Trophoblast cell (in vitro differentiated cells and primary cell): ENCODE data around the gene FYN.

Experiments
- DNase-seq, 2 donors: peaks; one replicate each; pipeline ENCODE4 v3.0.0-alpha.2; 2016
- H2AFZ ChIP-seq: 2 replicates; pipeline ENCODE4 v1.6.1; 2013; ENCODE audit warnings: low read length, moderate library complexity, mild to moderate bottlenecking; ENCODE audit not compliant: insufficient read depth, poor library complexity
- H2AK5ac ChIP-seq: 2 replicates; pipeline ENCODE4 v1.6.1; 2013; ENCODE audit warnings: mild to moderate bottlenecking, low read length
- H2BK120ac ChIP-seq: 2 replicates; pipeline ENCODE4 v1.6.1; 2013; ENCODE audit warnings: low read length, mild to moderate bottlenecking, moderate library complexity; ENCODE audit not compliant: insufficient read depth, poor library complexity
- H2BK12ac ChIP-seq: 2 replicates; pipeline ENCODE4 v1.6.1; 2013; ENCODE audit warnings: mild to moderate bottlenecking, low read length, moderate library complexity
- H2BK5ac ChIP-seq: 2 replicates; pipeline ENCODE4 v1.6.1; 2013; ENCODE audit warnings: low read length, low read depth, moderate library complexity, mild to moderate bottlenecking; ENCODE audit not compliant: poor library complexity
- H3K14ac ChIP-seq: 2 replicates; pipeline ENCODE4 v1.6.1; 2013; ENCODE audit warnings: mild to moderate bottlenecking, low read length
- H3K18ac ChIP-seq: 2 replicates; pipeline ENCODE4 v1.6.1; 2013; ENCODE audit warnings: mild to moderate bottlenecking, low read length
- H3K23ac ChIP-seq: 2 replicates; pipeline ENCODE4 v1.6.1; 2013; ENCODE audit warnings: low read length
- H3K27ac ChIP-seq: 2 replicates; pipeline ENCODE4 v1.5.1; 2013; ENCODE audit warnings: low read depth, mild to moderate bottlenecking, inconsistent platforms, low read length, moderate library complexity
- H3K27me3 ChIP-seq: 2 replicates; pipeline ENCODE4 v1.6.1; 2013; ENCODE audit warnings: inconsistent platforms, mild to moderate bottlenecking, low read length, moderate library complexity; ENCODE audit not compliant: insufficient read depth
- H3K36me3 ChIP-seq, 2 experiments: 1 replicate in 1 of 2; 2 replicates in 1 of 2; pipeline ENCODE4 v1.6.1; 2013; ENCODE audit warnings: low read length in 2 of 2, mild to moderate bottlenecking in 2 of 2, moderate library complexity in 1 of 2; ENCODE audit not compliant: insufficient read depth in 2 of 2, control insufficient read depth in 1 of 2
- H3K4ac ChIP-seq: 2 replicates; pipeline ENCODE4 v1.6.1; 2013; ENCODE audit warnings: low read depth, mild to moderate bottlenecking, low read length, moderate library complexity
- H3K4me1 ChIP-seq, 2 experiments: 1 replicate in 1 of 2; 2 replicates in 1 of 2; pipeline ENCODE4 v1.6.1; 2013; ENCODE audit warnings: low read length in 2 of 2, mild to moderate bottlenecking in 2 of 2, moderate library complexity in 1 of 2; ENCODE audit not compliant: insufficient read depth in 2 of 2, control insufficient read depth in 1 of 2
- H3K4me2 ChIP-seq: 2 replicates; pipeline ENCODE4 v1.6.1; 2013; ENCODE audit warnings: inconsistent platforms, mild to moderate bottlenecking, low read length, moderate library complexity
- H3K4me3 ChIP-seq: 2 replicates; pipeline ENCODE4 v1.5.1; 2013; ENCODE audit warnings: mild to moderate bottlenecking, low read depth, low read length, inconsistent platforms
- H3K79me1 ChIP-seq: one replicate; pipeline ENCODE4 v1.6.1; 2013; ENCODE audit warnings: low read length
- H3K79me2 ChIP-seq: 2 replicates; pipeline ENCODE4 v1.6.1; 2013; ENCODE audit warnings: low read length, mild to moderate bottlenecking; ENCODE audit not compliant: control insufficient read depth, insufficient read depth, poor library complexity
- H3K9ac ChIP-seq: 2 replicates; pipeline ENCODE4 v1.6.1; 2013; ENCODE audit warnings: mild to moderate bottlenecking, low read length
- H3K9me3 ChIP-seq: 2 replicates; pipeline ENCODE4 v1.6.1; 2013; ENCODE audit warnings: low read depth, mild to moderate bottlenecking, control low read depth, inconsistent platforms, low read length; ENCODE audit not compliant: insufficient read depth
- H4K12ac ChIP-seq: 2 replicates; pipeline ENCODE4 v1.6.1; 2013; ENCODE audit warnings: low read depth, mild to moderate bottlenecking, low read length, moderate library complexity
- H4K8ac ChIP-seq: 2 replicates; pipeline ENCODE4 v1.6.1; 2013; ENCODE audit warnings: low read depth, mild to moderate bottlenecking, low read length, moderate library complexity
- H4K91ac ChIP-seq: one replicate; pipeline ENCODE4 v1.6.1; 2013; ENCODE audit warnings: low read depth, mild to moderate bottlenecking, low read length, moderate library complexity
- WGBS: extraction: QIAGEN DNeasy Blood & Tissue Kit; methylation state at CpG from one replicate; pipeline ENCODE4 v1.1.7; 2013; ENCODE audit warnings: missing lambda C conversion rate; ENCODE audit not compliant: insufficient read length, insufficient coverage; ENCODE audit errors: extremely low coverage; 5-methylcytosine and 5-hydroxymethylcytosine counted together

Gene FYN

DNA sequence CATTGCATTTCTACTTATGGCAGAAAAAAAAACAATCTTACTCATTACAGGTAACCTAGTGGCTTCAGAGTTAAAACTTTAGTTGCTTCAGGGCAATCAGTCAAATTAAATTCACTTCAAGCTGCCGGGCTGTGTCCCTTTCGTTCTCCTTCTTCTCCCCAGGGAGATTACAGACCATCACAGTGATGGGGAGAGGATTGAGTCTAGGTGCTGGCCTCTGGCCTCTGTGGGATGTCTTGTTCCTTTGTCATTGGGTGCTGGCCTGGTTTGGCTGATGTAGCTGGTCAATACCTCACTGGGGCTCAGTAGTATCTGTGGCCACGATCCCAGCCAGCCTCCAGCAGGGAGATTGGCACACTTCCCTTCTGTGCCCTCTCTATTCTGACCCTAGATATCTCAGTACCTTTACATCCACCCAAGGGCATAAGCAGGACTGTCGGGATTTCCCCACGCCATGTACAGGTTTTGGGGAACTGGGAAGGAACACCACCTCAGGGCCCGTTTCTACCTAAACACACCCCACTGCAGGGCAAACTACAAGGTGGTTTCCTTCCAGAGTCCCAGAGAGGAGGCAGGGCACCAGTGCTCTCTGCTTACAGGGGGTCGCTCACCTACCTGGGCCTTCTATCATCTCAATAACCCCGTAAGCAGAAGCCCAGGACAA, 15.4 kb downstream of the FYN start:
- Histone ChIP-seq H2AFZ (no peak overlapping the region), H3K4me2 (no peak overlapping the region), H3K27me3 (no peaks in the 10 kb centered on the region), H3K4me1 (peaks cover 0 to 4% of the 10 kb centered on the region in 2 experiments), H2BK5ac (no peak overlapping the region), H4K8ac (no peak overlapping the region), H3K4ac (no peak overlapping the region), H2AK5ac (no peak overlapping the region), H3K23ac (peak overlapping the region; percentile 71), H4K12ac (no peak overlapping the region), H3K36me3 (no peaks in the 10 kb centered on the region), H2BK120ac (no peak overlapping the region), H3K14ac (no peak overlapping the region), H3K9ac (peak overlapping the region; percentile 42), H2BK12ac (no peak overlapping the region), H3K4me3 (no peak overlapping the region), H3K18ac (peak overlapping the region; percentile 3), H3K9me3 (no peaks in the 10 kb centered on the region), H3K27ac (no peak overlapping the region), H3K79me2 (no peaks in the 10 kb centered on the region), H4K91ac (no peak overlapping the region), H3K79me1 (no peaks in the 10 kb centered on the region)
- WGBS: no CpG with 5 or more reads among the region's 8 CpGs
- DNase-seq: no peak

DNA sequence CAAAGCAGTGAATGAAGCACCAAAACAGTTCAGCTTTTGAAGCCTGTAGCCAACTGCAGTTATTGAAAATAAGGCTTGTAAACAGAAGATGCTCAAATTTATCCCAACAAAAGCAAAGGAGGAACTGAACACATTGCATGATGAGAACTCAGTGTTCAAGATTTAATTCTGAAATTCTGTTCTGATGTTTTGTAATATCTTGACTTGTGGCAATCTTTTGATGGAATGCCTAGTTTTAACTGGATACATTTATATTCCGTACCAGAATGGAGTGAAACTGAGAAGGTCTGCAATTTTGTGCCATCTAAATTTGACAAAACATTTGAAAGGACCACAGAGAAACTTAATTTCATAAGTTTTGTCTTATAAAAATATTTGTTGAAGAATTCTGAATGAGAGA, 17.5 kb downstream of the FYN start:
- H3K4me3 ChIP-seq: no peak overlapping the region
- no peak overlapping the region for H2AK5ac ChIP-seq
- H2BK5ac ChIP-seq: no peak overlapping the region
- H3K79me2 ChIP-seq: no peaks in the 10 kb centered on the region
- no peak overlapping the region for H4K91ac ChIP-seq
- H4K12ac ChIP-seq: no peak overlapping the region
- no peaks in the 10 kb centered on the region for H3K27me3 ChIP-seq
- no peak overlapping the region for H3K23ac ChIP-seq
- no peaks in the 10 kb centered on the region for H3K9me3 ChIP-seq
- H3K9ac ChIP-seq: no peak overlapping the region
- no peak for DNase-seq
- no peak overlapping the region for H2BK12ac ChIP-seq
- peaks cover 0 to 7% of the 10 kb centered on the region in 2 experiments for H3K4me1 ChIP-seq
- H2AFZ ChIP-seq: no peak overlapping the region
- no peak overlapping the region for H3K4ac ChIP-seq
- H3K27ac ChIP-seq: no peak overlapping the region
- no peak overlapping the region for H3K4me2 ChIP-seq
- no CpG with 5 or more reads among the region's 1 CpG for WGBS
- no peaks in the 10 kb centered on the region for H3K79me1 ChIP-seq
- H3K14ac ChIP-seq: no peak overlapping the region
- H3K18ac ChIP-seq: no peak overlapping the region
- H2BK120ac ChIP-seq: no peak overlapping the region
- H3K36me3 ChIP-seq: no peaks in the 10 kb centered on the region
- no peak overlapping the region for H4K8ac ChIP-seq

DNA sequence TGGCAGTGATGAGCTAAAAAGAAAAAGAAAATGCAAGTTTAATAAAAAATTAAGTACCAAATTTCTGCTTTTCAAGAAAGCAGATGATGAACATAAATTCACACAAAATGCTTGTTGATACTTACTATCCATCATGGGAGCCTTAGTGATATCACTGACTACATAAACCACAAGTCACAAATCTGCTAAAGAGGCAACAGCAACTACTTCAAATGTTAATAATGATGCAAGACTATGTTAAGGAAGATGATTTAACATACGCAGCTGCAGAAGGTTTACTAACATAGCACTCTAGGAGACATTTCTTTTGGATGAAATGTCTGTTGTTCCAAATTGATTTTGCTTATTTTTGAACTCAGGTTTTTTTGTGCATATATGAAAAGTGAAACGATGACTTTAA, 18.6 kb downstream of the FYN start:
- Histone ChIP-seq H2BK120ac (no peak overlapping the region), H3K4me3 (no peak overlapping the region), H3K4me2 (no peak overlapping the region), H3K79me2 (no peaks in the 10 kb centered on the region), H2BK12ac (no peak overlapping the region), H3K14ac (no peak overlapping the region), H3K18ac (no peak overlapping the region), H3K36me3 (no peaks in the 10 kb centered on the region), H3K23ac (no peak overlapping the region), H3K4me1 (peaks cover 0 to 7% of the 10 kb centered on the region in 2 experiments), H3K27ac (no peak overlapping the region), H3K4ac (no peak overlapping the region), H2AFZ (no peak overlapping the region), H3K27me3 (no peaks in the 10 kb centered on the region), H4K8ac (no peak overlapping the region), H2BK5ac (no peak overlapping the region), H3K79me1 (no peaks in the 10 kb centered on the region), H3K9me3 (no peaks in the 10 kb centered on the region), H3K9ac (no peak overlapping the region), H4K91ac (no peak overlapping the region), H4K12ac (no peak overlapping the region), H2AK5ac (no peak overlapping the region)
- no peak for DNase-seq
- no CpG with 5 or more reads among the region's 2 CpGs for WGBS

DNA sequence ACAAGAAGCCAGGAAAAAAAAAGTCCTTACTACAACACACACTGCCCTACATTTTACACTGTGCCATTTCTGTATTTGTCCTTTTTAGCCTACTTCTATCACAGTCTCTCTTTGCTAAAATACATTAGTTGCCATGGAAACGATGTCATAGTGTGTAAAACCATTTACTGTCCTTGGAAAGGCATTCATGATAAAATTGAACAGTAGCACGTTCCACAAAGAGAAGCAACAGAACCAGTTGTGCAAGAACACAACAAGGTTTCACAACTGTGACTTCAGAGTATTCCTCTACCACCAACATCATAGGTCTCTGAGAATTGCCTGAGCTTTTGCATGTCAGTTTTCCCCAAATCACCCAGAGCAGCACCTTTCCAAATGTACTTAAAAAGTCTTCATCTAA, 20.5 kb downstream of the FYN start:
- Histone ChIP-seq H3K79me2 (no peaks in the 10 kb centered on the region), H2BK12ac (no peak overlapping the region), H4K8ac (no peak overlapping the region), H3K18ac (no peak overlapping the region), H3K4me3 (no peak overlapping the region), H2BK120ac (no peak overlapping the region), H3K9me3 (no peaks in the 10 kb centered on the region), H4K91ac (no peak overlapping the region), H3K4me2 (no peak overlapping the region), H3K23ac (no peak overlapping the region), H3K9ac (no peak overlapping the region), H3K14ac (no peak overlapping the region), H4K12ac (no peak overlapping the region), H3K4ac (no peak overlapping the region), H2AK5ac (no peak overlapping the region), H3K4me1 (peaks cover 0 to 7% of the 10 kb centered on the region in 2 experiments), H3K27ac (no peak overlapping the region), H2BK5ac (no peak overlapping the region), H3K79me1 (no peaks in the 10 kb centered on the region), H3K27me3 (no peaks in the 10 kb centered on the region), H3K36me3 (no peaks in the 10 kb centered on the region), H2AFZ (no peak overlapping the region)
- WGBS: no CpG with 5 or more reads among the region's 2 CpGs
- DNase-seq: peak; percentile 38 to 95
